Measurements from ENCODE around the gene GLI3.

GLI3 gene

GRCh38 chr7:42235741-42236161, 1.3 kb downstream of the GLI3 start:
- no peak for DNase-seq

GRCh38 chr7:42234736-42235135, 2.3 kb downstream of the GLI3 start:
- DNase-seq, result no peak

GRCh38 chr7:42233695-42234331, 3.2 kb downstream of the GLI3 start:
- no peak for DNase-seq

GRCh38 chr7:42233171-42233570, 3.8 kb downstream of the GLI3 start:
- DNase-seq, result no peak

- no peak for DNase-seq
These were observed 4.7 kb downstream of the GLI3 start for GRCh38 chr7:42232275-42232674.

- DNase-seq, result no peak
These were observed 5.8 kb downstream of the GLI3 start for GRCh38 chr7:42231043-42231787.

GRCh38 chr7:42227936-42228591, 8.9 kb downstream of the GLI3 start:
- DNase-seq, result peak in 1 of 2 donors; percentile 7

GRCh38 chr7:42227541-42227935, 9.5 kb downstream of the GLI3 start:
- no peak for DNase-seq

- no peak for DNase-seq
These were observed 10.0 kb downstream of the GLI3 start for GRCh38 chr7:42227021-42227420.

GRCh38 chr7:42226354-42226941, 10.6 kb downstream of the GLI3 start:
- DNase-seq, result no peak

- no peak for DNase-seq
These were observed 12.5 kb downstream of the GLI3 start for GRCh38 chr7:42224391-42225003.

GRCh38 chr7:42222891-42223290, 14.1 kb downstream of the GLI3 start:
- no peak for DNase-seq

- DNase-seq, result no peak
These were observed 14.9 kb downstream of the GLI3 start for GRCh38 chr7:42222125-42222524.

- DNase-seq, result no peak
These were observed 15.7 kb downstream of the GLI3 start for GRCh38 chr7:42221304-42221703.

- no peak for DNase-seq
These were observed 17.6 kb downstream of the GLI3 start for GRCh38 chr7:42219447-42219846.

- no peak for DNase-seq
These were observed 18.8 kb downstream of the GLI3 start for GRCh38 chr7:42218248-42218647.

- DNase-seq, result no peak
These were observed 19.5 kb downstream of the GLI3 start for GRCh38 chr7:42217548-42217947.

- no peak for DNase-seq
These were observed 20.0 kb downstream of the GLI3 start for GRCh38 chr7:42217053-42217452.

GRCh38 chr7:42214060-42214679, 22.8 kb downstream of the GLI3 start:
- DNase-seq, result no peak

GRCh38 chr7:42213093-42213492, 23.9 kb downstream of the GLI3 start:
- DNase-seq, result no peak

GRCh38 chr7:42212541-42213090, 24.4 kb downstream of the GLI3 start:
- DNase-seq, result no peak

- no peak for DNase-seq
These were observed 25.1 kb downstream of the GLI3 start for GRCh38 chr7:42211938-42212337.

Data from inflammatory macrophage treated with lipopolysaccharide for 1 hour (primary cell).